K562 (cell line): Measurements from ENCODE around the gene USP20. TPM values are rescaled to one million over a fixed set of nuclear protein-coding genes. Genes with fewer than 3 reads are reported as not detected.
A peak's percentile ranks its signal among the peaks of the same experiment; 100 is the strongest.

ENCODE experiments used
- BHLHE40 ChIP-seq: IDR thresholded peaks from 2 replicates; pipeline ENCODE4 v1.6.1; 2011; ENCODE audit warnings: low read length, improper control_type of control experiment
- CHD1 ChIP-seq: fragments of 200-600 bp; sonication (generic); IDR thresholded peaks from one replicate; pipeline ENCODE4 v1.6.1; 2012; ENCODE audit warnings: mild to moderate bottlenecking, moderate library complexity, low read length, inconsistent platforms
- EP300 ChIP-seq: IDR thresholded peaks from 2 replicates; pipeline ENCODE4 v1.6.1; 2012; ENCODE audit warnings: low read length, improper control_type of control experiment
- IRF2 ChIP-seq: sonication (generic); formaldehyde crosslinking; IDR thresholded peaks from 2 replicates; pipeline ENCODE4 v1.8.1; 2022; ENCODE audit warnings: mild to moderate bottlenecking, missing genetic modification reagents
- LARP7 ChIP-seq: fragments of 450-650 bp; IDR thresholded peaks from 2 replicates; pipeline ENCODE4 v1.6.1; 2016
- PRMT5 ChIP-seq: sonication (generic); formaldehyde crosslinking; IDR thresholded peaks from 2 replicates; pipeline ENCODE4 v1.5.0; 2020; ENCODE audit warnings: missing genetic modification reagents
- PRPF4 ChIP-seq: fragments of 200-400 bp; formaldehyde crosslinking; IDR thresholded peaks from one replicate; pipeline ENCODE4 v1.6.1; 2017; ENCODE audit warnings: low read length, low read depth, mild to moderate bottlenecking; ENCODE audit not compliant: insufficient read depth, poor library complexity, severe bottlenecking
- RBFOX2 ChIP-seq: fragments of 200-400 bp; formaldehyde crosslinking; IDR thresholded peaks from 2 replicates; pipeline ENCODE4 v1.6.1; 2017; ENCODE audit warnings: low read depth, mild to moderate bottlenecking, low read length, moderate library complexity
- RFX5 ChIP-seq: IDR thresholded peaks from 2 replicates; pipeline ENCODE4 v1.6.1; 2011; ENCODE audit warnings: low read depth, mild to moderate bottlenecking, improper control_type of control experiment, low read length
- RFX7 ChIP-seq: fragments of 250-450 bp; sonication (Bioruptor Pico); IDR thresholded peaks from 2 replicates; pipeline ENCODE4 v1.5.1; 2021; ENCODE audit warnings: mild to moderate bottlenecking
- SIN3B ChIP-seq: fragments of 450-650 bp; IDR thresholded peaks from 2 replicates; pipeline ENCODE4 v1.6.1; 2017; ENCODE audit warnings: low read depth, mild to moderate bottlenecking, moderate library complexity
- SIRT6 ChIP-seq: IDR thresholded peaks from one replicate; pipeline ENCODE4 v1.6.1; 2012; ENCODE audit warnings: low read depth, mild to moderate bottlenecking, control low read depth, inconsistent platforms, low read length, moderate library complexity
- SMC3 ChIP-seq: conservative IDR thresholded peaks from 2 replicates; pipeline ENCODE4 v1.6.1; 2011; ENCODE audit warnings: low read depth, low read length, improper control_type of control experiment; ENCODE audit not compliant: insufficient read depth
- YBX1 ChIP-seq: fragments of 450-650 bp; IDR thresholded peaks from 2 replicates; pipeline ENCODE4 v1.7.1; 2016; ENCODE audit warnings: mild to moderate bottlenecking
- ZNF224 ChIP-seq: sonication (generic); formaldehyde crosslinking; IDR thresholded peaks from 2 replicates; pipeline ENCODE4 v1.8.0; 2022; ENCODE audit warnings: mild to moderate bottlenecking, missing genetic modification reagents
- ZNF354B ChIP-seq: fragments of 250-450 bp; sonication (Bioruptor Pico); IDR thresholded peaks from 2 replicates; pipeline ENCODE4 v1.4.0; 2020
- ZZZ3 ChIP-seq: fragments of 450-650 bp; IDR thresholded peaks from 2 replicates; pipeline ENCODE4 v1.6.1; 2016; ENCODE audit warnings: antibody characterized with exemption, mild to moderate bottlenecking, moderate library complexity
- polyA plus RNA-seq, 8 experiments: library from polyadenylated mRNA; depleted of rRNA in 4 of 8; stranded (reverse) in 5 of 8; unstranded in 3 of 8; fragments of >200 nt; fragmentation: Nextera tagmentation in 2 of 8; fragmentation: Illumina TruSeq in 1 of 8; extraction: Ambion mirVana in 2 of 8; extraction: Trizol in 1 of 8; gene quantifications; 2 replicates each; pipeline versions ENCODE4 v1.2.1 to v1.2.3, GENCODE V29; 2011 to 2014; ENCODE audit warnings: inconsistent platforms in 1 of 8, missing spikeins in 1 of 8
- total RNA-seq, 7 experiments: library from RNA; depleted of rRNA in 6 of 7; stranded (reverse); fragments of >200 nt in 6 of 7; fragmentation: Illumina TruSeq in 2 of 7; extraction: Trizol in 2 of 7; gene quantifications; 2 replicates each; pipeline versions ENCODE4 v1.2.1 to v1.2.3, GENCODE V29; 2011 to 2021; ENCODE audit warnings: low replicate concordance in 1 of 7
- TF ChIP-seq, protein P1 (sequence below): fragments of 450-650 bp; formaldehyde crosslinking; IDR thresholded peaks from 2 replicates; pipeline ENCODE4 v1.4.0; 2020; ENCODE audit warnings: mild to moderate bottlenecking, moderate library complexity
- TF ChIP-seq, protein P2 (sequence below): fragments of 450-650 bp; formaldehyde crosslinking; IDR thresholded peaks from 2 replicates; pipeline ENCODE4 v1.4.0; 2020; ENCODE audit warnings: mild to moderate bottlenecking, moderate library complexity
- TF ChIP-seq, protein P3 (sequence below): sonication (generic); formaldehyde crosslinking; IDR thresholded peaks from 2 replicates; pipeline ENCODE4 v1.9.0; 2022; ENCODE audit warnings: mild to moderate bottlenecking, missing genetic modification reagents
- TF ChIP-seq, protein P4 (sequence below): fragments of 250-450 bp; sonication (Bioruptor Pico); IDR thresholded peaks from 2 replicates; pipeline ENCODE4 v1.9.0; 2021; ENCODE audit warnings: mild to moderate bottlenecking
- TF ChIP-seq, protein P5 (sequence below): sonication (generic); formaldehyde crosslinking; IDR thresholded peaks from 2 replicates; pipeline ENCODE4 v1.8.1; 2023; ENCODE audit warnings: mild to moderate bottlenecking, missing genetic modification reagents
- TF ChIP-seq, protein P6 (sequence below): sonication (generic); formaldehyde crosslinking; IDR thresholded peaks from 2 replicates; pipeline ENCODE4 v1.8.1; 2022; ENCODE audit warnings: missing genetic modification reagents

The USP20 gene
- total and polyA plus RNA-seq, 9 of the 15 experiments (the other 6 are each of a cell fraction or from before 2014, with no cell fraction given) = 1.9 to 136 (median 49.1) TPM

DNA sequence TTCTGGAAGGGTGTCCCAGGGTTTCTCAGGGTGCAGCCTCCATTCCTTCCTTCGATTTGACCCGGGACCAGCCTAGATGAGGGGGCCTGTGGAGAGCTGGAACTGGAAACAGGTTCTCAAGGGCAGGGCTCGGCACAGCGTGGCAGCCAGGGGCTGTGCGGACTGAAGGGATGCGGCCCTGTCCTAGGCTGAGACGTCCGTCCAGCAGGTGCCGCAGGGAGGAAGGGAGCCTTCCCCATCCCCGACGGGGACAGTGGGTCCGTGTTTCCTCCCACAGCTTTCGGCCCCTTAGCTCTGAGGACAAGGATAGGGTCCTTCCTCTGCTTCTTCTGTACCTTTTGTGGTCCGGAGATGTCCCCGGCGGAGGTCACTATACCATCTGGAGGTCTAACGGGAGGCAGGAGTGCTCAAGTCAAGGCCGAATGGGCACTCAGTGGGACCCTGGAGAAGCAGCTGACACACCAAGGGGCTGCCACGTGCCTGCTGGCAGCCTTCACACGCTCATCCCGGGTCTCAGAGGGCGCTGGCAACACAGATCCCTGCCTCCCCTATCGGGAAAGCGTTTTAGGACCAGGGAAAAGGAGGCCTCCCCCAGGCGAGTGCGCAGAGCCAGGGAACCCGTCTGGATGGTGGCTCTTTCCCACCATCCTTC lies 49.9 kb downstream of the USP20 start (continued):
- TF ChIP-seq PRPF4 = no peak
- TF ChIP-seq, protein P1, sequence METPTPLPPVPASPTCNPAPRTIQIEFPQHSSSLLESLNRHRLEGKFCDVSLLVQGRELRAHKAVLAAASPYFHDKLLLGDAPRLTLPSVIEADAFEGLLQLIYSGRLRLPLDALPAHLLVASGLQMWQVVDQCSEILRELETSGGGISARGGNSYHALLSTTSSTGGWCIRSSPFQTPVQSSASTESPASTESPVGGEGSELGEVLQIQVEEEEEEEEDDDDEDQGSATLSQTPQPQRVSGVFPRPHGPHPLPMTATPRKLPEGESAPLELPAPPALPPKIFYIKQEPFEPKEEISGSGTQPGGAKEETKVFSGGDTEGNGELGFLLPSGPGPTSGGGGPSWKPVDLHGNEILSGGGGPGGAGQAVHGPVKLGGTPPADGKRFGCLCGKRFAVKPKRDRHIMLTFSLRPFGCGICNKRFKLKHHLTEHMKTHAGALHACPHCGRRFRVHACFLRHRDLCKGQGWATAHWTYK (CRISPR knock-in tag) = peak; percentile 17; the same call in 1 of the 2 replicates
- TF ChIP-seq RFX5 = no peak
- TF ChIP-seq EP300 = peak; percentile 38; the same call in 1 of the 2 replicates
- TF ChIP-seq PRMT5 (CRISPR knock-in tag) = no peak
- TF ChIP-seq ZNF224 (CRISPR knock-in tag) = no peak
- no peak for TF ChIP-seq ZZZ3
- peak; percentile 92 for TF ChIP-seq CHD1
- TF ChIP-seq YBX1 = no peak
- no peak for TF ChIP-seq RBFOX2
- TF ChIP-seq, protein P2, sequence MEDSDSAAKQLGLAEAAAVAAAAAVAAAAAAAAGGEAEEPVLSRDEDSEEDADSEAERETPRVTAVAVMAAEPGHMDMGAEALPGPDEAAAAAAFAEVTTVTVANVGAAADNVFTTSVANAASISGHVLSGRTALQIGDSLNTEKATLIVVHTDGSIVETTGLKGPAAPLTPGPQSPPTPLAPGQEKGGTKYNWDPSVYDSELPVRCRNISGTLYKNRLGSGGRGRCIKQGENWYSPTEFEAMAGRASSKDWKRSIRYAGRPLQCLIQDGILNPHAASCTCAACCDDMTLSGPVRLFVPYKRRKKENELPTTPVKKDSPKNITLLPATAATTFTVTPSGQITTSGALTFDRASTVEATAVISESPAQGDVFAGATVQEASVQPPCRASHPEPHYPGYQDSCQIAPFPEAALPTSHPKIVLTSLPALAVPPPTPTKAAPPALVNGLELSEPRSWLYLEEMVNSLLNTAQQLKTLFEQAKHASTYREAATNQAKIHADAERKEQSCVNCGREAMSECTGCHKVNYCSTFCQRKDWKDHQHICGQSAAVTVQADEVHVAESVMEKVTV (CRISPR knock-in tag) = peak; percentile 45; the same call in 1 of the 2 replicates
- TF ChIP-seq, protein P3, sequence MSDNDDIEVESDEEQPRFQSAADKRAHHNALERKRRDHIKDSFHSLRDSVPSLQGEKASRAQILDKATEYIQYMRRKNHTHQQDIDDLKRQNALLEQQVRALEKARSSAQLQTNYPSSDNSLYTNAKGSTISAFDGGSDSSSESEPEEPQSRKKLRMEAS = no peak
- TF ChIP-seq, protein P4, sequence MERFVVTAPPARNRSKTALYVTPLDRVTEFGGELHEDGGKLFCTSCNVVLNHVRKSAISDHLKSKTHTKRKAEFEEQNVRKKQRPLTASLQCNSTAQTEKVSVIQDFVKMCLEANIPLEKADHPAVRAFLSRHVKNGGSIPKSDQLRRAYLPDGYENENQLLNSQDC (CRISPR knock-in tag) = no peak
- TF ChIP-seq SMC3 = peak; percentile 66
- peak; percentile 40 for TF ChIP-seq BHLHE40
- TF ChIP-seq, protein P5, sequence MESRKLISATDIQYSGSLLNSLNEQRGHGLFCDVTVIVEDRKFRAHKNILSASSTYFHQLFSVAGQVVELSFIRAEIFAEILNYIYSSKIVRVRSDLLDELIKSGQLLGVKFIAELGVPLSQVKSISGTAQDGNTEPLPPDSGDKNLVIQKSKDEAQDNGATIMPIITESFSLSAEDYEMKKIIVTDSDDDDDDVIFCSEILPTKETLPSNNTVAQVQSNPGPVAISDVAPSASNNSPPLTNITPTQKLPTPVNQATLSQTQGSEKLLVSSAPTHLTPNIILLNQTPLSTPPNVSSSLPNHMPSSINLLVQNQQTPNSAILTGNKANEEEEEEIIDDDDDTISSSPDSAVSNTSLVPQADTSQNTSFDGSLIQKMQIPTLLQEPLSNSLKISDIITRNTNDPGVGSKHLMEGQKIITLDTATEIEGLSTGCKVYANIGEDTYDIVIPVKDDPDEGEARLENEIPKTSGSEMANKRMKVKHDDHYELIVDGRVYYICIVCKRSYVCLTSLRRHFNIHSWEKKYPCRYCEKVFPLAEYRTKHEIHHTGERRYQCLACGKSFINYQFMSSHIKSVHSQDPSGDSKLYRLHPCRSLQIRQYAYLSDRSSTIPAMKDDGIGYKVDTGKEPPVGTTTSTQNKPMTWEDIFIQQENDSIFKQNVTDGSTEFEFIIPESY = no peak
- TF ChIP-seq SIRT6 = no peak
- TF ChIP-seq ZNF354B (CRISPR knock-in tag) = no peak
- no peak for TF ChIP-seq LARP7
- peak; percentile 33; the same call in 1 of the 2 replicates for TF ChIP-seq RFX7
- no peak for TF ChIP-seq SIN3B
- TF ChIP-seq IRF2 (CRISPR knock-in tag) = no peak
- TF ChIP-seq, protein P6, sequence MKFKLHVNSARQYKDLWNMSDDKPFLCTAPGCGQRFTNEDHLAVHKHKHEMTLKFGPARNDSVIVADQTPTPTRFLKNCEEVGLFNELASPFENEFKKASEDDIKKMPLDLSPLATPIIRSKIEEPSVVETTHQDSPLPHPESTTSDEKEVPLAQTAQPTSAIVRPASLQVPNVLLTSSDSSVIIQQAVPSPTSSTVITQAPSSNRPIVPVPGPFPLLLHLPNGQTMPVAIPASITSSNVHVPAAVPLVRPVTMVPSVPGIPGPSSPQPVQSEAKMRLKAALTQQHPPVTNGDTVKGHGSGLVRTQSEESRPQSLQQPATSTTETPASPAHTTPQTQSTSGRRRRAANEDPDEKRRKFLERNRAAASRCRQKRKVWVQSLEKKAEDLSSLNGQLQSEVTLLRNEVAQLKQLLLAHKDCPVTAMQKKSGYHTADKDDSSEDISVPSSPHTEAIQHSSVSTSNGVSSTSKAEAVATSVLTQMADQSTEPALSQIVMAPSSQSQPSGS (CRISPR knock-in tag) = no peak
